PC-3 (cell line): ENCODE data around the gene SPATC1L. TPM values are rescaled to one million over a fixed set of nuclear protein-coding genes. Genes with fewer than 3 reads are reported as not detected.

ENCODE experiments used
- ATAC-seq: fragments of 200-7000 bp; cut with Tn5 transposase; 2 replicates; pipeline ENCODE4 v1.9.1; 2020; ENCODE audit warnings: mild to moderate bottlenecking, moderate library complexity
- BruUV-seq: library from RNA; stranded (reverse); fragments of 400-500 nt; replicated peaks from 2 replicates; lab custom pipeline; 2021; lab: Mats Ljungman, UMichigan
- CTCF ChIA-PET: fragments of 300-600 bp; sonication (Branson Sonifier 250); formaldehyde crosslinking; loops from one replicate; lab custom pipeline; 2022; ENCODE audit warnings: antibody characterized with exemption; lab: Charles Lee
- POLR2A ChIA-PET: fragments of 300-600 bp; sonication (Branson Sonifier 250); formaldehyde crosslinking; loops from one replicate; lab custom pipeline; 2022; ENCODE audit warnings: antibody characterized with exemption; ENCODE audit not compliant: unreplicated experiment; lab: Charles Lee
- DNase-seq: peaks from one replicate; pipeline ENCODE4 v3.0.0-alpha.2; 2015
- H2AFZ ChIP-seq: fragments of 300-600 bp; sonication (generic); 2 replicates; pipeline ENCODE4 v1.6.0; 2016; ENCODE audit warnings: antibody characterized with exemption, low read length
- H3F3A ChIP-seq: fragments of 300-600 bp; sonication (generic); one replicate; pipeline ENCODE4 v1.6.0; 2017; ENCODE audit warnings: antibody characterized with exemption, low read length, control low read depth, mild to moderate bottlenecking; ENCODE audit not compliant: unreplicated experiment
- H3K27ac ChIP-seq: fragments of 300-600 bp; sonication (generic); 2 replicates; pipeline ENCODE4 v1.5.1; 2016; ENCODE audit warnings: mild to moderate bottlenecking, low read length
- H3K27me3 ChIP-seq: fragments of 300-600 bp; sonication (generic); 2 replicates; pipeline ENCODE4 v1.6.1; 2016; ENCODE audit warnings: low read length, mixed read lengths
- H3K36me3 ChIP-seq: fragments of 300-600 bp; sonication (generic); 2 replicates; pipeline ENCODE4 v1.6.1; 2016; ENCODE audit warnings: low read depth, mixed run types, low read length, mixed read lengths
- H3K4me1 ChIP-seq: fragments of 300-600 bp; sonication (generic); 2 replicates; pipeline ENCODE4 v1.5.1; 2016; ENCODE audit warnings: low read length; ENCODE audit not compliant: insufficient read depth
- H3K4me2 ChIP-seq: fragments of 300-600 bp; sonication (generic); 2 replicates; pipeline ENCODE4 v1.6.0; 2016; ENCODE audit warnings: low read length
- H3K4me3 ChIP-seq: fragments of 300-600 bp; sonication (generic); 2 replicates; pipeline ENCODE4 v1.5.1; 2016; ENCODE audit warnings: mild to moderate bottlenecking, low read length, mixed read lengths
- H3K79me2 ChIP-seq: fragments of 300-600 bp; sonication (generic); 2 replicates; pipeline ENCODE4 v1.6.1; 2017; ENCODE audit warnings: low read length, mixed read lengths
- H3K9ac ChIP-seq: fragments of 300-600 bp; sonication (generic); 2 replicates; pipeline ENCODE4 v1.6.0; 2016; ENCODE audit warnings: mild to moderate bottlenecking, low read length
- H3K9me2 ChIP-seq: fragments of 300-600 bp; sonication (generic); replicated peaks from 2 replicates; pipeline ENCODE4 v1.6.1; 2016; ENCODE audit warnings: mixed run types, low read length, mixed read lengths
- H3K9me3 ChIP-seq: fragments of 300-600 bp; sonication (generic); 2 replicates; pipeline ENCODE4 v1.6.1; 2016; ENCODE audit warnings: low read length, mixed read lengths
- H4K20me1 ChIP-seq: fragments of 300-600 bp; sonication (generic); 2 replicates; pipeline ENCODE4 v1.6.1; 2016; ENCODE audit warnings: low read length, mixed read lengths
- EZH2 ChIP-seq: fragments of 300-600 bp; sonication (generic); IDR thresholded peaks from one replicate; pipeline ENCODE4 v1.6.1; 2017; ENCODE audit warnings: antibody characterized with exemption, mild to moderate bottlenecking, low read length; ENCODE audit not compliant: unreplicated experiment
- EZH2phosphoT487 ChIP-seq: fragments of 300-600 bp; sonication (generic); IDR thresholded peaks from 2 replicates; pipeline ENCODE4 v1.6.1; 2018; ENCODE audit warnings: mild to moderate bottlenecking, antibody characterized with exemption, low read length, borderline replicate concordance
- intact Hi-C: fragments of 100-400 bp; cut with micrococcal nuclease; formaldehyde crosslinking; loops from 2 replicates; pipeline ENCODE4 v1.9.0; 2023
- total RNA-seq: library from RNA; depleted of rRNA; stranded (reverse); fragments of >200 nt; gene quantifications from 2 replicates; pipeline ENCODE4 v1.2.3, GENCODE V29; 2014
- TF ChIP-seq, protein P1 (sequence below): fragments of 300-600 bp; sonication (generic); conservative IDR thresholded peaks from 2 replicates; pipeline ENCODE4 v1.5.1; 2017; ENCODE audit warnings: antibody characterized with exemption, low read depth, mild to moderate bottlenecking, low read length

SPATC1L gene
- total RNA-seq, 1 experiment from 2014 or later = 41.7 TPM

DNA sequence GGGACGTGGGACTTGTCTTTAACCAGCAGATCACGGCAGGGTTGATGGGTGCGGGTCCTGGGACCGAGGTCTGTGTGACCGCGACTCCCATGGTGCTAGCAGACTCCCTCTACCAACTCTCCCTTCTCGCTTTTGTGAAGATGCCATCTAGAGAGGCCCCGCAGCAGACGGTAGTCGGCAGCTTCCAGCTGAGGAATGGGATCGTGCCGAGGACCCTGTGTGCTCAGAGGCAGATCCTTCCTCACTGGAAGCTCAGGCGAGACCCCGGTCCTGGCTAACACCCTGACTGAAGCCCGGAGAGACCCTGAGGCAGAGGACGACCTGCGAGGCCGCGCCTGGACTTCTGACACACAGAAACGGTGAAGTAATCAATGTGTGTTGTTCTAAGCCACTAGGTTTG is 12.5 kb upstream of the SPATC1L start:
- no peak overlapping the region for H2AFZ ChIP-seq
- ChIA-PET POLR2A (no interaction called here), CTCF (no interaction called here)
- TF ChIP-seq, protein P1, sequence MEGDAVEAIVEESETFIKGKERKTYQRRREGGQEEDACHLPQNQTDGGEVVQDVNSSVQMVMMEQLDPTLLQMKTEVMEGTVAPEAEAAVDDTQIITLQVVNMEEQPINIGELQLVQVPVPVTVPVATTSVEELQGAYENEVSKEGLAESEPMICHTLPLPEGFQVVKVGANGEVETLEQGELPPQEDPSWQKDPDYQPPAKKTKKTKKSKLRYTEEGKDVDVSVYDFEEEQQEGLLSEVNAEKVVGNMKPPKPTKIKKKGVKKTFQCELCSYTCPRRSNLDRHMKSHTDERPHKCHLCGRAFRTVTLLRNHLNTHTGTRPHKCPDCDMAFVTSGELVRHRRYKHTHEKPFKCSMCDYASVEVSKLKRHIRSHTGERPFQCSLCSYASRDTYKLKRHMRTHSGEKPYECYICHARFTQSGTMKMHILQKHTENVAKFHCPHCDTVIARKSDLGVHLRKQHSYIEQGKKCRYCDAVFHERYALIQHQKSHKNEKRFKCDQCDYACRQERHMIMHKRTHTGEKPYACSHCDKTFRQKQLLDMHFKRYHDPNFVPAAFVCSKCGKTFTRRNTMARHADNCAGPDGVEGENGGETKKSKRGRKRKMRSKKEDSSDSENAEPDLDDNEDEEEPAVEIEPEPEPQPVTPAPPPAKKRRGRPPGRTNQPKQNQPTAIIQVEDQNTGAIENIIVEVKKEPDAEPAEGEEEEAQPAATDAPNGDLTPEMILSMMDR = no peak
- H3K4me2 ChIP-seq = no peak overlapping the region
- no peaks in the 10 kb centered on the region for H3K9me2 ChIP-seq
- H3K9me3 ChIP-seq = no peaks in the 10 kb centered on the region
- H4K20me1 ChIP-seq = no peaks in the 10 kb centered on the region
- no peak overlapping the region for H3K4me3 ChIP-seq
- ATAC-seq (no peak), DNase-seq (no peak)
- no peaks in the 10 kb centered on the region for H3K79me2 ChIP-seq
- H3K27me3 ChIP-seq = no peaks in the 10 kb centered on the region
- H3K27ac ChIP-seq = no peak overlapping the region
- BruUV-seq = no TSS peak
- H3K36me3 ChIP-seq = peaks cover 4% of the 10 kb centered on the region; the same call in 1 of the 2 replicates
- H3F3A ChIP-seq = peaks cover 3% of the 10 kb centered on the region
- no peaks in the 10 kb centered on the region for H3K4me1 ChIP-seq
- intact Hi-C loops = no loop called here
- H3K9ac ChIP-seq = no peak overlapping the region

DNA sequence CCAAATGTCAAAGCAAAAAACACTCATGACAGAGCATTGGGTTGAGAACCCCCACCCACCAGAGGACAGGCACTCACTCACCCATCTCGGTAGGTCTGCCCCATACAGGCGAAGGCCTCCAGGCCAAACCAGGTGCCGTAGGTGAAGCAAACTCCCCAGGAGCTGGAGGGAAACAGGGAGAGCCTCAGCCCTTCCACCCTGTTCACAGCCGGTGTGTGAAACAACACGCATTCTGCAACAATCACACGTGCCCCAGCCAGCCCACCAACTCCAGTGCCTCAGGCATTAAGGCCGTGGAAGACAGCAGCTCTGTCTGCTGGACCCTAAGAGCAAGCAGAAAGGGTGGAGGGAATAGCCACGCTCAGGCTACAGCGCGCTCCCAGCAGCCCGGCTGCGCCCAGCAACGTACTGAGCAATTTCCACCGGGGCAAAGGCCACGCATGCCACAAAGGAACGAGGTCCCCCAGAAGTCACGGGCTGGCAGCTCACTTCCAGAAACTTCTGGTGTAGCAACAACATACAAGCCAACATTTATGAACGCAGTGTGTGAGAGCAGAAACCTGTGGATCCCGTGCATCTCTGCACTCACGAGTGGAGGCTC is 11.4 kb upstream of the SPATC1L start:
- ChIA-PET POLR2A (no interaction called here), CTCF (no interaction called here)
- H3K27me3 ChIP-seq = no peaks in the 10 kb centered on the region
- no peaks in the 10 kb centered on the region for H3K9me2 ChIP-seq
- no peak overlapping the region for H2AFZ ChIP-seq
- intact Hi-C loops = no loop called here
- H3K4me2 ChIP-seq = no peak overlapping the region
- BruUV-seq = no TSS peak
- no peaks in the 10 kb centered on the region for H3K9me3 ChIP-seq
- no peak overlapping the region for H3K27ac ChIP-seq
- H3K9ac ChIP-seq = no peak overlapping the region
- H3K36me3 ChIP-seq = peaks cover 4% of the 10 kb centered on the region; the same call in 1 of the 2 replicates
- no peaks in the 10 kb centered on the region for H4K20me1 ChIP-seq
- no peaks in the 10 kb centered on the region for H3K79me2 ChIP-seq
- DNase-seq (no peak), ATAC-seq (no peak)
- TF ChIP-seq, protein P1 = no peak
- TF ChIP-seq EZH2 = no peak
- TF ChIP-seq EZH2phosphoT487 = no peak
- peaks cover 3% of the 10 kb centered on the region for H3F3A ChIP-seq
- H3K4me1 ChIP-seq = peaks cover 7% of the 10 kb centered on the region; the same call in 1 of the 2 replicates
- H3K4me3 ChIP-seq = no peak overlapping the region
